Occipital lobe (tissue), 2 donors: ENCODE results near the gene TCEA2. TPM values are rescaled to one million over a fixed set of nuclear protein-coding genes. Genes with fewer than 3 reads are reported as not detected.
A peak's percentile ranks its signal among the peaks of the same experiment; 100 is the strongest.

Experiments used
- DNase-seq: peaks from one replicate; lab custom pipeline; 2025; lab: John Stamatoyannopoulos, UW
- total RNA-seq: library from RNA; depleted of rRNA; stranded (reverse); fragments of >200 nt; gene quantifications from one replicate; pipeline ENCODE4 v1.2.3, GENCODE V29; 2014

Gene TCEA2
- total RNA-seq, 1 donor from 2014 or later: 36.0 TPM

DNA sequence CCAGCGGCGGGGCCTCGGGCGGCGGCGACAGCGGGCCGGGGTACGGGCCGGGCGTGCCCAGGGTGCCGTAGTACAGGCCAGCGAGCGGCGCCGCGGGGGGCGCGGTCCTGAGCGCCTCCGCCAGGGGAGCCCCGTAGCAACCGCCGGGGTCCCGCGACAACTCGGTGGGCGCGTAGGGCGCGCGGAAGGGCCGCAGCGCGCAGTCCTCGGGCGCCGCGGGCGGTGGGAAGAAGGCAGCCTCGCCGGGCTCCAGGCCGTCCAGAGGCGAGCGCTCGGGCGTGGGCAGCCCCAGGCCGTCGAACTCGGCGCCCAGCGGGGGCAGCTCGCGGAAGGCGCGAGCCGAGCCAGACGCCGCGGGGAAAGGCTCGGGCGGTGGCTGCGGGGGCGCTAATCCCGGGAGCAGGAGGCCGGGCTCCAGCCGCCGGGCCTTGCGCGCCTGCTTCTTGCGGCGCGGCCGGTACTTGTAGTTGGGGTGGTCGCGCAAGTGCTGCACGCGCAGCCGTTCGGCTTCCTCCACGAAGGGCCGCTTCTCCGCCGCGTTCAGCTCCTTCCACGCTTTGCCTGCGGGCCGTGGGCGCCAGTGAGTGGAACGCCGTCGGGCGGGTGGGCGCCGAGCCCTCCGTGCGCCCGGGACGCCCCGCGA, 14.5 kb upstream of the TCEA2 start:
- no peak for DNase-seq

DNA sequence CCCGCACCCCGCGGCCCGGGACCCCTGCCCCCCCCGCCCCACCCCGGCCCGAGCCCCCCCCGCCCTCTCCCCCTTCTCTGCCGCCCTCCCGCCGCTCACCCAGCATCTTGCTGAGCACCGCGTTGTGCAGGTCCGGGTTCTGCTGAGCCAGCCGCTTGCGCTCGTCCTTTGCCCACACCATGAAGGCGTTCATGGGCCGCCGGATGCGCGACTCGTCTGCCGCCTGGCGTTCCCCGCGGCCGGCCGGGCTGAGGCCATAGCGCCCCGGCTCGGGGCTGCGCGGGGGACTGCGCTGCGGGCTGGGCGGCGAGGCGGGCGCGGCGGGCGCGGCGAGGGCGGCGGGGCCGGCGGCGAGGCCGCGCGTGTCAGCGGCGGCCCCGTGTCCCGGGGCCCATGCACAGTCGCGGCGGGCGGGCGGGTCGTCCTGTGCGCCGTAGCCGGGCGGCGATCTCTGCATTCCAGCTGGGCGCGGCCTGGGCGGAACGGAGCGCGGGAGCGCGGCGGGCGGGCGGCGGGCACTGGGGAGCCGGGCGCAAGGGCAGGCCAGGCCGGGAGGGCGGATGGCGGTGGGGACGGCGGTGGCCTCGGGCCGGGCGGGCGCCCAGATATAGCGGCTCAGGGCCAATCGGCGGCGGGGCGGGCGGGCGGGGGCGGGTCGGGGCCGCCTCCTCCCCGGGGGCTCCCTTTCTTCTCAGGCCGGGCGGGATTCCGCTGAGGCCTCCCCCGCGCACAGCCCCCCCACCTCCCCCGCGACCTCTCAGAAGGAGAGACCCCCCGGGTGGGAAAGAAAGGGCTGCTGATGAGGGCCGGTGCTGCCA, 13.7 kb upstream of the TCEA2 start, which contains the start of gene SOX18:
Gene SOX18, minus strand, starts transcription at position 580 of the 818 bp plus-strand sequence. Its CDS starts 123 bp downstream, at position 457.
- DNase-seq: no peak

DNA sequence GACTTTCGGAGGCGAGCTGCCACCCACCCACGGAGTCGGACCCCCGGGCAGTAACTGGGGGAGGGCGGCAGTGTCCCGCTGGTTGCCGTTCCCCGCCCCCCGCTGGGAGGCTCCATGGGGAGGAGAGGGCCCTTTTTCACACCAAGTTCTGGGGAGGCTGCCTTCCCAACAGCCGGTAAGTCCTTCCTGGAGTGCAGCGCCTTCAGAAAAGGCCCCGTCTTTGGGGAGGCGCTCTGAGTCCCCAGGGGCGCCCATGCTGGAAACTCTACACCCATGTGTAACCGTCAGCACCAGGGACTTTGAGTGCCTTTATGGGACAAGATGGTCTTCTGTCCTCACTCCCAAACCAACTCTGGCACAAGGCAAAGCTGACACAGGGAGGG, 13.1 kb upstream of the TCEA2 start:
- DNase-seq: no peak

DNA sequence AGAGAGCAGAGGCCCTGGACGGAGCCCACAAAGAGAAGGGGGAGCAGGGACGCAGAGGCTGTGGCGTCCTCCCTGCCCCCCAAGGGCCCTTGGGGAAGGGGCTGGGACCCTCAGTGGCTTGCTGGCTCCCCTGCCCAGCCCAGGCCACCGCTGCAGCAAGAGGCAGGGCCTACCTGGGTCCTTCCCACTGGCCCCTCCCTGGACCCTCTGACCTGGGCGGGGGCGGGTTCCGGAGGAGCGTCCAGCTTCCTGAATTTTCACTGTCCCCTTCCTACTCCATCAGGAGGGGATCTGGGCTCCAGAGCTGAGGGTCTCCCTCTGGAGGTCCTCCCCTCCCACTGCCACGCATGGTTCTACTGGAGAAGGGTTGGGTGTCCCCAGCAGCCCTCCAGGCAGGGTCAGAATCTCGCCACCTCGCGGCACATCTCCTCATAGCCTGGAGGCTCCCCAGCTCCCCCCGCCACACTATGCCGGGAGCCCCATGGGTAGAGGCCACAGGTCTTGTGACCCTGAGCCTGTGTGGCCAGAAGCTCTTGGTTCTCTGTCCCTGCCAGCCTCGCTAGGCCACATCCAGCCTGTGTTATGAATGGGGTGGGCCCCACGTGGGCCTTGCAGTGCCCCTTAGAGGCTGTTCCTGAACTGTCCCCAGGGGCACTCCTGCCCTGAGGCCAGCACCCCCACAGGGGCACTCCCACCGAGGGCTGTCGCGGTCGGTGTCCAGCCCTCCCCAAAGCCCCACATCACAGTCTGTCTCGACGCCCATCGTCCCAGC, 12.6 kb upstream of the TCEA2 start:
- DNase-seq: no peak

DNA sequence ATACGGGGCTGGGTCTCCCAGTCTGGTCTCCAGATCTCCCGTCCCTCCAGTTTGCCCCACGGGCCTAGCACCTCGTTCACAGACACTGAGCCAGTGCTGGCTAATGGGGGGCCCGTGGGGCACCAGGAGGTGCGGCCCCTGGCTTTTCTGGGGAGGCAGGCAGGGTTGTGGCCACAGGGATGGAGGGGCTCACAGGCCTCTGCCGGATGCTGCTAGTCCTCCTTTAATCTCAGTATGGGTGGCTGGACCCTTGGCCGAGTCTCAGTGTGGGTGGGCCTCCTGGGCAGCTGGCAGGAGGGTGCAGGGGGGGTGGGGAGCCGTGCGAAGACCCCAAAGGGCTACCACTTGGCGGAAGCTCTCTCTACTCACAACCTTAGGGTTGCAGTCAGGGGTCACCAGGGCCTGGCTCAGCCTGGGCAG, 12.0 kb upstream of the TCEA2 start:
- no peak for DNase-seq

DNA sequence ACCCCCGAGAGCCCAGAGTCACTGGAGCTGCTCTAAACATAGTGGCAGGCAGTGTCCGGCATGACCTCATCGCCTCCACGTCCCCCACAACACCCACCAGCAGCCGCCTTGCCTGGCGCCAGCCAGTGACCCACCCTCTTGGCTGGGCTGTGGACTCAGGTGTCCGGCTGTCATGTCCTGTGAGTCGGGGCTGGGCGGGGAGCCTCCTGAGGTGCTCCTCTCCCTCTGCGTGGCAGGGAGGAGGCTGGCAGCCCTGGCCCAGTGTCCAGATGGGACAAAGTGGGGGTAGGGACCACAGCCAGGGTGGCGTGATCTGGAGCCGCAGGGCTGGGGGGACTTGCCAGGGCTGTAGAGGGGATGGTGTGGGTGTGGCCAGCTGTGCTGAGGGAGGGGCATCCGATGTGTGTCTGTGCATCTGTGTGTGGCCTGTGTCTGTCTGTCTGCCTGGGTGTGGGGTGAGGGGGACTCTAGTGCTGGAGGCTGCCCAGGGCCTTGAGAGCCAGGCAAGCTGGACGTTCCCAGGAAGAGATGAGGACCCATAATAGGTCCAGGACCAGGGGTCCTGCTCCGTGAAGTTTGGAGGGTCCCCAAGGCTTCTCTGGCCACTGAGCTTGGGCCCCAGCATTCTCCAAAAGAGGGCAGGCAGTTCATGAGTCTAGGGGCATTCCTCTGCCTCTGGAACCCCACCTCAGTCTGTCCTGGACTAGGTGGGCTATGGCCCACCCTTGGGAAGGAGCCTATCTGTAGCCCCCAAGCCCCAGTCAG, 11.3 kb upstream of the TCEA2 start:
- DNase-seq: no peak

DNA sequence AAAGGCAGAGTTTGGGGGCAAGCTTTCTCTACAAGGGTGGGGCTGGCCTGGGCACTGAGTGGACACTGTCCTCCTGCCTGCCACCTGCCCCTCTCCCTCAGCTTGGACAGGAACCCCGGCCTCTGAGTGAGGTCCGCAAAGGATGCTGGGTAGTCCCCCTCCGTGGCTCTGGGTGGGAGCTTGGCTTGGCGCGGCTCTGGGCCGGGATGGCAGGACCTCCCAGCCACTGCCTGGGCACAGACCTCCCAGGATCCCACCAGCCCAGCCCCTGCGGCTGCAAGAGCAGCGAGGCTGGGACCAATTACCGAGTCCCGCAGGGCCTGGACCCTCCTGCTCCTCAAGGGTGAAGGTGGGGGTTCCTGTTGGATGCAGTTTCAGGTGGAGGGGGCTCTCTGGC, 10.7 kb upstream of the TCEA2 start:
- DNase-seq: no peak

DNA sequence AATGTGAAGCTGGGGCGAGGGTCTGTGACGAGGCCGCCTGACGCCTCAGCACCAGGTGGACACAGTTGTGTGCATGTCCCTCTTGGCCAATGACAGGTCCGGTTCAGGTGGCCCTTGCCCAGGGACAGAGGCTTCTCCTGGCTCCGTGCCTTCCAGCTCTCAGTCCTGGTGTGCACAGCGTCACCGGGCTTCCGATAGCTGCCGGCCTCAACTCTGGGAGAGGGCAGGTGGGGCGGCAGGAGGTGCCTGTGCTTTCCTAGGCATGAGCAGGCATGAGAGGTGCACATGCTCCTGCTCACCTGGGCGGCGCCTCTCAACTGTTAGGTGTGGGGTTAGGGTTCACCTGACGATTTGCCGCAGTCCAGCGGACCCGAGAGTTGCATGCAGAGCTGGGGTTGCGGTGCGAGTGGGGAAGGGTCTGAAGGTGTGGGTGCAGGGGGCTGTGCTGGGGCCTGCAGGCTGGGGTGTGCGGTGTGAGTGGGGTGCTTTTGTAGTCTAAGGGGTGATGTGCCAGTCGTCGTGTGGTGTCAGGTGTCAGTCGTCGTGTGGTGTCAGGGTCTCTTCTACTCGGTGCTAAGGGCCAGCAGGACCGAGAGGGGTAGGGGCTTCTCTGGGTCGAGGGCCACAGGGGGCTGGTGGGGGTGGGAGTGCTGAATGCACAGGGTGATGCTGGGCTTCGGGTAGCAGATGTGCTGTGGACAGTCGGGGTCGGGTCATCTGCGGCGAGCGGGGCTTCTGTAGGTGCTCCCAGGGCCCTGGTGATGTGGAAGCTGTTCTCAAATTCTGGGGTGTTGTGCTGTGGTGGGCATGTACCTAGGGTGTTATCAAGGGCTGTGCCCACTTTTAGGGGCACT, 9.8 kb upstream of the TCEA2 start:
- no peak for DNase-seq

DNA sequence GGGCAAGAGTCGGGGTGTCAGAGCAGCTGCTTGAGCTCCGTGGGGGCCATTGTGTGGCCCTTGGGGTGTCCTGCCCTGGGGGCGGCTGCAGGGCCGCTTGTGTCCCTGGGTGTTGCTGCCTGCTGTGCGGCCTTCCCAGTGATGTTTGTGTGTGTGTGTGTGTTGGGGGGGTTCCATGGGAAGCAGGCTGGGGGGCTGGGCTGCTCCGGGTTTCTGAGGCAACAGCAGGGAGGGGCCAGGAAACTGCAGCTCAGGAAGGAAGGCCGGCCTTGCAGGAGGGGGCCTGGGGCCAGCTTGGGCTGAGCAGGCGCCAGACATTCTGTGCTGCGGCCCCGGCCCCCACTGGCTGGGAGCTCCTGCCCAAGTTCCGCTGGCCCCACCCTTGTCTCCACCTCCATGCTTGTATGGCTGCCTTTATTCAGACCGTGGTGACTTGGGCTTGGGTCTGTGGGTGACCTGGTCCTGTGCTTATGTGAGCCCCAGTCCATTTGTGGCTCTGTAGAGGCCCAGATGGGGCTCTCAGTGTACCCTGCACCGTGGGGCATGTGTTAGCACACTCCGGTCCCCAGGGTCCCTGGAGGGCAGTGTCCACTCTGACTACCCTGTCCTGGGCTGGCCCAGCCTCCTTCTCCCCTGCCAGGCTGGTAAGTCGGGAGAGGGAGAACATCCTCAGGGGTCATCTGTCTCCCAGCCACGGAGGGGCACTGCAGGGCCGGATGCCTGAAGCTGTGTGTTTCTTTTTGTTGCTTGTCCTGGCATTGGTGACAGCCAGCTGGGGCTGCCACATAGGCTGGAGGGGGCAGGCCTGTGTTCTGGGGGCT, 8.9 kb upstream of the TCEA2 start:
- DNase-seq: no peak

DNA sequence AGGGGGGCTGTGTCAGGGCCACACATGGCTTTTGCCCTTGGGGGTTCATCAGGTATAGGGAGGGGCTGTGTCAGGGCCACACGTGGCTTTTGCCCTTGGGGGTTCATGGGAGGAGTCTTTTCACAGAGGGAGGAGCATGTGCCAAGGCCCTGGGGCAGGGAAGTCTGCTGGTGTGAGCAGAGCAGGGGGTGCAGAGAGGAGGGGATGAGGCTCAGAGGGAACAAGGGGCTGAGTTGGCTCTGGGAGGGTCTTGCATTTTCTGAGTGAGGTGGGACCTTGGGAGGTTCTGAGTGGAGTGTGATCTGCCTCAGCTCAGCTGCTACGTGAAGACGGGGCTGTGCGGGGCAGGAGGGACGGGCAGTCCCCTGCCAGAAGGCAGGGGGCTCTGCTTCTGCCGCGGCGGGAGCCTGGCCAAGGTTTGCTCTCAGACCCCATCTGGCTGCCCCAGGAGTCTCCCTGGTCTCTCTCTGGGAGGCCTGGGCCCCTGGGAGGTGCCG, 7.6 kb upstream of the TCEA2 start:
- no peak for DNase-seq

DNA sequence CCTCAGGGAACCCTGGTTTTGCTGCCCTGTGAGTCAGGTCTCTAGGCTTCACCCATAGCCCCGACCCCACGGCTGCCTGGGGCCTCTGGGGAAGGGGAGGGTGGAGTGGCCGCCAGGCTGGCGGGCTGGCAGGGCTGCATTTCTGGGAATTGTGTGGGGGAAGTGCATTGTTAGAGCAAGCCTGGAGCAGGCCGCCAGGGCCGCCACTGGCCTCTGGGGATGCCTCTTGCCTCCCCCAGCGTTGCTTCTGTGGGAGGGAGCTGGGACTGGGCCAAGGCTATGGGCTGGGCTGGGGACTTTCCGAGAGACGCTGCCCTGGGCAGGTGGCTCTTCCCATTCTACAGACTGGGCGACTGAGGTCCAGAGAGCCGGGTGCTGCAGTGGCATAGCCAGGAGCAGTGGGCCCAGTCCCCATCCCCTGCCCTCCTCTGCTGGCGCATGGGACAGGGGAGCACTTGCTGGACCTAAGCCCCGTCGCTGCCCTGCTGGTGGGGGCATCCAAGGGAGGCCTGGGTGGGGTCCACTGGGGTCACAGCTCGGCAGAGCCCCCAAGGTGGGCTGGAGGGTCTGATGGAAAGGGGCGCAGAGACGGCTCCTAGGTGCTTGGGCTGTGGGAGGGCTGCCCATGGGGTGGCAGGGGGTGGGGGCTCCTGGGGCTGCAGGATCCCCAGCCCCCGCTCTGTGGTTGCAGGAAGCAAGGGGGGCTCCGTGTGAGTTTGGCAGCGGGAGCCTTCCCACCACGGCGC, 6.9 kb upstream of the TCEA2 start:
- no peak for DNase-seq

DNA sequence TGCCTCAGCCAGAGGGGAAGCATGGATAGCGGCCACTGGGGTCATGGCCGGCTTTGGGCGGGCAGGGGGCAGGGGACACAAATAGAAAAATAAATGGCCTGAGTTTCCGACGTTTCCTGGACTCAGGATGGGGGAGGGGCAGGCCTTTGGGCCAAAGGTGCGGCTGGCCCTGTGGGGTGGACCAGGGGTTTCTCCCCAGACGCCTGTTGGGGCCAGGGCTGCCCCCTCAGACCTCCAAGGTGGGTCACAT, 6.4 kb upstream of the TCEA2 start:
- DNase-seq: no peak

DNA sequence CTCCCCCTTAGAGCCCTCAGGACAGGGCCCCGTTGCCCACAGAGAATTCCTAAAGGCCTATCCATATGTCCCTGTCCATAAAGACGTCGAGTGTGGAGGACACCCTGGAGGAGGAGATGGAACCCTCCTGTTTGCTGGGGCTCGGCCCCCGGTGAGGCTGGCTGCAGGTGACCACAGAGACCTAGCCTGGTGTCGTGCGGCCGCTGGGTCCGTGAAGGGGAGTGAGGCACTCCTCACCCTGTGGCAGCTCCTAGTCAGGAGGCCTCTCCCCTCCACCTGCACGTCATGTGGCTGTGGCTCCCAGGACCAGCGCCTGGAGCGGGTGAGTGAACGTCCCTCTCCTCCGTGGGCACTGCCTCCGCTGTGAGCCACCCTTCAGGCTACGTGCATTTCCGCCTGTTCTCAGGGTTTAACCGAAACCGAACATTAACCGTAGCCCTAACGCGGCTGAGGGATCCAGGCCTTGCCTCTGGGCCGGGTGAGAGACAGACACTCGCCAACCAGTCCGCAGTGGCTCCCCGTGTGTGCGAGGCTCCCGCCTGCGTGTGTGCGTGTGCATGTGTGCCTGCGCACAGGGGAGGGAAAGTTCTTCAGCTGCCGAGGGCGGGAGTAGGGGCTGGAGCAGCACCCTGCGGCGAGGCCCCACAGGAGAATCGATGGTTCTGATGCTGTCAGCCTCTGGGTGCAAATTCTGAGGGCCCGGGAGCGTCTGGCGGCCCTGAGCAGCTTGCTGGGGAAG, 5.9 kb upstream of the TCEA2 start:
- DNase-seq: no peak

DNA sequence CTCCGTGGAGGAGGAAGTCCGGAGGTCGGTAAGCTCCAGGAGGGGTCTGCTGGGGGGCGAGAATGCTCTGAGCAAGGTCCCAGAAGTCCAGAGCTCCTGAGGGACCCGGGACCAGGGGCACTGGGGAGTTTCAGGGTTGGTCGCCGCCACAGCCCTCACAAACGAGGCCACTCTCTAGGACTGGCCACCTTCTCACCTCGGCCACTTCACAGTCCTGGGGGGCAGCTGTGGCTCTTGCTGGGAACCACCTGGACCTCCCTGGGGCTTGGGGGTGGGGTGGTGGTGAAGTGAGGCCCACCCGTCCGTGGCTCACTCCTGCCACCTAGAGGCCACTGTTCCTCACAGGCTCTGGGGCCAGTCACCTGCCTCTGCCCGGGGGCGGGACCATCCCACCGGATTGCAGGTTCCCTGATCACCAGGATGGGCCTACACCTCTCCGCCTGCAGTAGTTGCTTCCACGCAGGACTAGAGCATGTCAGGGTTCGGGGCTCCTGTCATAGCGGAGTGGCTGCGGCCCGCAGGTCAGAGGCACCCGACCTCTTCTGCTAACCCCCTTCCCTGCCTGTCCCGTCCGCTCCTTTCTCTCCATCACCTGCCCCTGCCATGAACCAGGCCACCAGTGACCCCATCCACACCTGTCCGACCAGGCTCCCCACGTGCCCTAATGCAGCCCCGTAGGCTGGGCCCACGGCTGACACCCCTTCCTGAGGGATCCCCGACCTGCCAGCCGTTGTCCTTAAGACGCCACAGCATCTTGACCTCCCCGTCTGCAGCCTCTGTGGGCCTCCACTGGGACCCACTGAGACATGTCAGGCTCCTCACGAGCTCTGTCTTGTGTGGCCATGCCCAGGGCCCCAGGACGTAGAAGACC, 5.1 kb upstream of the TCEA2 start:
- no peak for DNase-seq

DNA sequence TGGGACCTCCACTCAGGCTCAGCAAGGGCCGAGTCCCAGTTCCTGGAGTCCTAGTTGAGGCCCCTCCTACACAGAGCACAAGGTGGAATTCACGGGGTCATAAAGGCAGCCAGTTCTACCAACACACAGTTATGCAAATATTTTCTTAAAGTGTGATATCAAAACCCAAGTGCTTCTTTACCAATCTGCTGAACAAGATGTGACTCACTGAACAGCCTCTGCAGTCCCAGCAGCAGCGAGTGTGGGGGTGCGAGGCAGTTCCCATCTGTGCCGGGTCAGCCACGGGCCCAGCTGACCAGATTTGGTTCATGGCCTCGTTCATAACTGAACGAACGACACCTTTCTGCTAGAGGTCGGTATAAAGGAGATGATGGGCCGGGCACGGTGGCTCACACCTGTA, 4.5 kb upstream of the TCEA2 start:
- DNase-seq: no peak

DNA sequence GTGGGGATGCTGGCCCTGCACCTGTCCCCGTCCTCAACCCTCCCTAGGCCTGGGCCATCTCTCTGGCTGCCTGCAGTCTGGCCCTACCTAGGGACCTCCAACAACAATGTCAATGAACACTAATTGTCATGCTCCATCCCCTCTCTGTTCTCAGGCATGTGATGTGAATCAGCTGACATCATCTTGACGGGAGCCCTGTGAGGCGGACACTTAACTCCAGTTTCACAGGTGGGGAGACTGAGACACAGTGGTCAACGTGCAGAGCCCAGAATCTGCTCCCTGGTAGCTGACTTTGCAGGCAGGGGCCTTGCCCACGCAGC, 762 bp upstream of the TCEA2 start:
- peak; percentile 33 for DNase-seq

DNA sequence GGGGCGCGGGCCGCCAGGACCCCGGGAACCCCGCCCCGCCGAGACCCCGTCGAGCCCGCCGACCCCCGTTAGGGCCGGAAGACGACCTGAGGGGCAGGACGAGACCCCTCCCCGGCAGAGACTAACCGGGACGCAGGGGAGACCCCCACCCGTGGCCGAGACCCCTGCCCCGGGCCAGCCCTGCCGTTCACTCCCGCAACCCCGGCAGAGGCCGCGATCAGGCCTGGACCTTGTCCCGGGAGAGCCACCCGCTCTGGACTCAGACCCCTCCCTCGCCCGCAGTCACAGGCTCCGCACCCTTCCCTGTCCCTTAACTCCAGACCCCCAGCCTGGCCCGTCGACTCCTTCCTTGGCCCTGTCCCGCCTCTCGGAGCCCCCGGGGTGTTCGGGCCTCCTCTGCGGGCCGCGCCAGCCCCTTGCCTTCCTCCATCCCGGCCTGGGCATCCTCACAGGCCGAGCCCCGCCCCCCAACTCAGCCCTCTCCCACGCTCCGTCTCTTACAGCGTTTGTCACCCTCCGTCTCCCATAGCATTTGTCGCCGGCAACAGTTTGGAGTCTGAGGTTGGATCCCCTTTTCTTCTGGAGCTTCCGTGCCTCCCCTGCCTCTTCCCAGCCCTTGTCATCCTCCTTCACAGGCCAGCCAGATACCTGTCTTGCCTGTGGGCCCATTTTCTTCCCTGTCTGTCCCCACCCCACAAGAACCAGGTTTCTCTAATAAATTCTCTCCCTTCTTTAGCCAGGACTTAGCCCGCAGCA, 569 bp downstream of the TCEA2 start:
- DNase-seq: no peak
